ENCODE results near the gene SPAG16. TPM values are rescaled to one million over a fixed set of nuclear protein-coding genes. Genes with fewer than 3 reads are reported as not detected.

SPAG16 gene
- polyA plus RNA-seq, 1 of the 3 experiments (the other 2 are of a cell fraction), result 29.5 TPM

DNA sequence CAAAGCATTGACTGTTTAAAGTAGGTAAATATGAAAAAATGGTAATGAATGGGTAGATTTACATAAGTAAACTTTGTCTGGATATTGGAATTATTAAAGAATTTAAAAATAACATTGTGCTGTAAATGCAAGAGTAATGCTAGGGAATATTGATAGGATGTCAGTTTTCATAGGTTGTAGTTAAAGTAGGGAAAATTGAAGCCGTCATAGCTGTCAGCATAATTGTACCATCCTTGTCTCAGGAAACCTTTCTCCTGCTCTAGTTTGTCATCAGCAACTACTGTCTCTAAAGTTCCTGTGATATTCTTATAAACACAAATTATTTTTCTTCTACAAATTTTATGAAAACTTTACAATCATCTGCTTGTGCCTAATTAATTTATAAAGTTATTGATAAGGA, 10.1 kb upstream of the SPAG16 start:
- H3K4me3 ChIP-seq (ENCODE audit: low read depth in 2 of 2, low read length in 1 of 2), result no peak overlapping the region
- no peaks in the 10 kb centered on the region for H3K4me1 ChIP-seq (ENCODE audit: control insufficient read depth in 1 of 2, insufficient read depth in 2 of 2, low read depth in 1 of 2, low read length in 1 of 2)
- H3K9ac ChIP-seq, result no peak overlapping the region
- WGBS (ENCODE audit: low lambda C conversion rate), result 68% methylated on average over 1 of the region's 1 CpG
- no peaks in the 10 kb centered on the region for H3K79me2 ChIP-seq (ENCODE audit: insufficient read depth)
- no peak overlapping the region for H2AFZ ChIP-seq (ENCODE audit: low read depth)
- ChIA-PET POLR2A (no interaction called here), CTCF (no interaction called here)
- no peaks in the 10 kb centered on the region for H3K27me3 ChIP-seq (ENCODE audit: insufficient read depth)
- DNase-seq, result no peak
- H3K27ac ChIP-seq (ENCODE audit: low read depth in 2 of 2, low read length in 1 of 2), result no peak overlapping the region
- no peaks in the 10 kb centered on the region for H3K9me2 ChIP-seq
- H3K4me2 ChIP-seq, result no peak overlapping the region
- TF ChIP-seq MXI1 (IDR thresholded peaks at IDR 0.05; ENCODE audit: low read depth, low read length) (no peak), TAF1 (IDR thresholded peaks at IDR 0.05; ENCODE audit: borderline replicate concordance, low read depth, low read length) (no peak), RAD21 (IDR thresholded peaks at IDR 0.05; ENCODE audit: low read length) (no peak), ELF1 (IDR thresholded peaks at IDR 0.05) (no peak), CHD2 (IDR thresholded peaks at IDR 0.05; ENCODE audit: low read length, partially characterized antibody) (no peak), RFX5 (IDR thresholded peaks at IDR 0.05; ENCODE audit: low read length) (no peak), SIN3A (IDR thresholded peaks at IDR 0.05; ENCODE audit: borderline replicate concordance, low read depth, low read length) (no peak), TCF12 (IDR thresholded peaks at IDR 0.05) (no peak), GATA2 (CRISPR knock-in tag; IDR thresholded peaks at IDR 0.05) (no peak), FOSL2 (IDR thresholded peaks at IDR 0.05; ENCODE audit: borderline replicate concordance, low read depth) (no peak), RCOR1 (IDR thresholded peaks at IDR 0.05; ENCODE audit: low read length) (no peak), JUND (IDR thresholded peaks at IDR 0.05) (no peak), EP300 (IDR thresholded peaks at IDR 0.05; ENCODE audit: borderline replicate concordance in 1 of 2, low read depth in 1 of 2, low read length in 1 of 2) (no peak), NRF1 (IDR thresholded peaks at IDR 0.05; ENCODE audit: low read depth, low read length) (no peak), SMC3 (IDR thresholded peaks at IDR 0.05; ENCODE audit: low read depth, low read length) (no peak)
- TF ChIP-seq, protein P1, sequence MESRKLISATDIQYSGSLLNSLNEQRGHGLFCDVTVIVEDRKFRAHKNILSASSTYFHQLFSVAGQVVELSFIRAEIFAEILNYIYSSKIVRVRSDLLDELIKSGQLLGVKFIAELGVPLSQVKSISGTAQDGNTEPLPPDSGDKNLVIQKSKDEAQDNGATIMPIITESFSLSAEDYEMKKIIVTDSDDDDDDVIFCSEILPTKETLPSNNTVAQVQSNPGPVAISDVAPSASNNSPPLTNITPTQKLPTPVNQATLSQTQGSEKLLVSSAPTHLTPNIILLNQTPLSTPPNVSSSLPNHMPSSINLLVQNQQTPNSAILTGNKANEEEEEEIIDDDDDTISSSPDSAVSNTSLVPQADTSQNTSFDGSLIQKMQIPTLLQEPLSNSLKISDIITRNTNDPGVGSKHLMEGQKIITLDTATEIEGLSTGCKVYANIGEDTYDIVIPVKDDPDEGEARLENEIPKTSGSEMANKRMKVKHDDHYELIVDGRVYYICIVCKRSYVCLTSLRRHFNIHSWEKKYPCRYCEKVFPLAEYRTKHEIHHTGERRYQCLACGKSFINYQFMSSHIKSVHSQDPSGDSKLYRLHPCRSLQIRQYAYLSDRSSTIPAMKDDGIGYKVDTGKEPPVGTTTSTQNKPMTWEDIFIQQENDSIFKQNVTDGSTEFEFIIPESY (IDR thresholded peaks at IDR 0.05; ENCODE audit: borderline replicate concordance, low read depth), result no peak
- TF ChIP-seq, protein P2, sequence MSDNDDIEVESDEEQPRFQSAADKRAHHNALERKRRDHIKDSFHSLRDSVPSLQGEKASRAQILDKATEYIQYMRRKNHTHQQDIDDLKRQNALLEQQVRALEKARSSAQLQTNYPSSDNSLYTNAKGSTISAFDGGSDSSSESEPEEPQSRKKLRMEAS (IDR thresholded peaks at IDR 0.05; ENCODE audit: low read depth), result no peak
- TF ChIP-seq, protein P3, sequence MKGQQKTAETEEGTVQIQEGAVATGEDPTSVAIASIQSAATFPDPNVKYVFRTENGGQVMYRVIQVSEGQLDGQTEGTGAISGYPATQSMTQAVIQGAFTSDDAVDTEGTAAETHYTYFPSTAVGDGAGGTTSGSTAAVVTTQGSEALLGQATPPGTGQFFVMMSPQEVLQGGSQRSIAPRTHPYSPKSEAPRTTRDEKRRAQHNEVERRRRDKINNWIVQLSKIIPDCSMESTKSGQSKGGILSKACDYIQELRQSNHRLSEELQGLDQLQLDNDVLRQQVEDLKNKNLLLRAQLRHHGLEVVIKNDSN (IDR thresholded peaks at IDR 0.05; ENCODE audit: borderline replicate concordance, low read depth), result no peak
- TF ChIP-seq, protein P4, sequence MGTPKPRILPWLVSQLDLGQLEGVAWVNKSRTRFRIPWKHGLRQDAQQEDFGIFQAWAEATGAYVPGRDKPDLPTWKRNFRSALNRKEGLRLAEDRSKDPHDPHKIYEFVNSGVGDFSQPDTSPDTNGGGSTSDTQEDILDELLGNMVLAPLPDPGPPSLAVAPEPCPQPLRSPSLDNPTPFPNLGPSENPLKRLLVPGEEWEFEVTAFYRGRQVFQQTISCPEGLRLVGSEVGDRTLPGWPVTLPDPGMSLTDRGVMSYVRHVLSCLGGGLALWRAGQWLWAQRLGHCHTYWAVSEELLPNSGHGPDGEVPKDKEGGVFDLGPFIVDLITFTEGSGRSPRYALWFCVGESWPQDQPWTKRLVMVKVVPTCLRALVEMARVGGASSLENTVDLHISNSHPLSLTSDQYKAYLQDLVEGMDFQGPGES (IDR thresholded peaks at IDR 0.05; ENCODE audit: low read depth, low read length), result no peak
- H3K9me3 ChIP-seq, result no peaks in the 10 kb centered on the region
- no peaks in the 10 kb centered on the region for H3K36me3 ChIP-seq (replicated peaks in 1 of 2; ENCODE audit: control insufficient read depth in 1 of 2, insufficient read depth in 2 of 2, low read length in 1 of 2)
- no peaks in the 10 kb centered on the region for H3F3A ChIP-seq (replicated peaks; ENCODE audit: insufficient read depth)
- H4K20me1 ChIP-seq (ENCODE audit: insufficient read depth), result no peaks in the 10 kb centered on the region
